ENCODE measurements around the gene ART1. TPM values are rescaled to one million over a fixed set of nuclear protein-coding genes. Genes with fewer than 3 reads are reported as not detected.

ART1 gene
- polyA plus RNA-seq, 1 donor (not counting 4 experiments of a cell fraction or from before 2014, with no cell fraction given): not detected

DNA sequence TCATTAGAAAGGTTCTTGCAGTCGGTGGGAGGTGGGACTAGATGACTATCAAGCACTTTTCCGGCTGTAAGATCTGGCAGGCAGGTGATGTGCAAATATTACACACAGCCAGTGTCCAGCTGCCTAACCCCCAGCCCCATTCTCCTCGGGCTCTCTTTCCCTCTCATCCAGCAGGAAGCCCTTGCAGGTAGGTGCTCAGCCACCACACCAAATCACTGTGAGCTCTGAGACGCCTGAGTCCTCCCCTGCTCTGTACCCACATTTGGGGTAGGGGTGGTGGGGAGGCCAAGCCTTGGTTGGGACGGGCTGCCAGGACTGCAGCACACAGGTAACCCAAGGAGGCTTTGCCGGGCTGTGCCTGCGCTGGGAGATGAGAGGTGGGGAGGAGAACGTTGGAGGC lies 3.7 kb upstream of the ART1 start:
- Histone ChIP-seq H3K4me2 (ENCODE audit: control insufficient read depth, extremely low read depth, insufficient read depth, low read depth, low read length) (no peak overlapping the region), H3K27me3 (ENCODE audit: control insufficient read depth, extremely low read depth, insufficient read depth, low read length) (peaks cover 15% of the 10 kb centered on the region), H3K9me3 (ENCODE audit: control insufficient read depth, low read depth, low read length) (no peaks in the 10 kb centered on the region), H3K27ac (ENCODE audit: control insufficient read depth, insufficient read depth, low read length) (no peak overlapping the region), H3K79me2 (ENCODE audit: control insufficient read depth, insufficient read depth, low read length) (no peaks in the 10 kb centered on the region), H3K9me1 (ENCODE audit: control insufficient read depth, extremely low read depth, insufficient read depth, low read length) (no peaks in the 10 kb centered on the region), H3K9ac (ENCODE audit: control insufficient read depth, extremely low read depth, insufficient read depth, low read length) (no peak overlapping the region), H2AFZ (ENCODE audit: control insufficient read depth, low read length) (no peak overlapping the region), H3K36me3 (ENCODE audit: control insufficient read depth in 2 of 2, extremely low read depth in 1 of 2, insufficient read depth in 2 of 2, low read length in 2 of 2) (no peaks in the 10 kb centered on the region), H4K20me1 (ENCODE audit: control insufficient read depth, extremely low read depth, insufficient read depth, low read length) (peaks cover 2% of the 10 kb centered on the region), H3K4me3 (ENCODE audit: control insufficient read depth in 2 of 3, extremely low read depth in 1 of 3, insufficient read depth in 2 of 3, low read depth in 1 of 3, low read length in 3 of 3) (no peak overlapping the region), H3K4me1 (ENCODE audit: control insufficient read depth, extremely low read depth, insufficient read depth, low read length) (peaks cover 3% of the 10 kb centered on the region)
- DNase-seq (ENCODE audit: low read depth, low spot score) (no peak), FAIRE-seq (no peak)
- dilution Hi-C loops (cut with MboI; ENCODE audit: extremely low pct_ligation_motif_present, low sequenced_read_pairs): no loop called here
- TF ChIP-seq EZH2 (IDR thresholded peaks at IDR 0.05; ENCODE audit: low read length): no peak
- TF ChIP-seq, protein P1, sequence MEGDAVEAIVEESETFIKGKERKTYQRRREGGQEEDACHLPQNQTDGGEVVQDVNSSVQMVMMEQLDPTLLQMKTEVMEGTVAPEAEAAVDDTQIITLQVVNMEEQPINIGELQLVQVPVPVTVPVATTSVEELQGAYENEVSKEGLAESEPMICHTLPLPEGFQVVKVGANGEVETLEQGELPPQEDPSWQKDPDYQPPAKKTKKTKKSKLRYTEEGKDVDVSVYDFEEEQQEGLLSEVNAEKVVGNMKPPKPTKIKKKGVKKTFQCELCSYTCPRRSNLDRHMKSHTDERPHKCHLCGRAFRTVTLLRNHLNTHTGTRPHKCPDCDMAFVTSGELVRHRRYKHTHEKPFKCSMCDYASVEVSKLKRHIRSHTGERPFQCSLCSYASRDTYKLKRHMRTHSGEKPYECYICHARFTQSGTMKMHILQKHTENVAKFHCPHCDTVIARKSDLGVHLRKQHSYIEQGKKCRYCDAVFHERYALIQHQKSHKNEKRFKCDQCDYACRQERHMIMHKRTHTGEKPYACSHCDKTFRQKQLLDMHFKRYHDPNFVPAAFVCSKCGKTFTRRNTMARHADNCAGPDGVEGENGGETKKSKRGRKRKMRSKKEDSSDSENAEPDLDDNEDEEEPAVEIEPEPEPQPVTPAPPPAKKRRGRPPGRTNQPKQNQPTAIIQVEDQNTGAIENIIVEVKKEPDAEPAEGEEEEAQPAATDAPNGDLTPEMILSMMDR (optimal IDR thresholded peaks at IDR 0.05 in 1 of 3, IDR thresholded peaks at IDR 0.05 in 1 of 3, conservative IDR thresholded peaks at IDR 0.05 in 1 of 3; ENCODE audit: extremely low read depth in 1 of 3, insufficient read depth in 2 of 3, low read length in 3 of 3): no peak

DNA sequence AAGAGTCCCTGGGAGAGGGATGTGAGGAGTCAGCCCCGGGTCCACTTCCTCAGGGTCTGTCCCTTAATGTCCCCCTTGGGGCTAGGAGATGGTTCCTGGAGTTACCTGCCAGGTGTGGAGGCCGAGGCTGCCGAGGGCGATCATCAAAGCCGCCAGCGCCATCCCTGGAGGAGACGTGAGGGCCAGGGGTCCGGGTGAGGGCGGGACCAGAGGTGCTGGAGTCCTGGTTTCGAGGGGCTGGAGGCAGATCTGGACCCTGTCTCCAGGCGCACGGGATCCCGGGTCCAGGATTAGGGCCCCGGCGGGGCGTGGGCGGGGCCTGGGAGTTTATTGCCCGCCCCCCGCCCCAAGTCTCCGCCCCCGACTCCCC lies 3.2 kb upstream of the ART1 start, which contains the start of gene ART5:
Gene ART5 (minus strand): TSS at position 292 of the 370 bp plus-strand sequence. CDS start 130 bp downstream, at position 162.
- TF ChIP-seq, protein P1 (optimal IDR thresholded peaks at IDR 0.05 in 1 of 3, IDR thresholded peaks at IDR 0.05 in 1 of 3, conservative IDR thresholded peaks at IDR 0.05 in 1 of 3; ENCODE audit: extremely low read depth in 1 of 3, insufficient read depth in 2 of 3, low read length in 3 of 3): no peak
- TF ChIP-seq EZH2 (IDR thresholded peaks at IDR 0.05; ENCODE audit: low read length): no peak
- Histone ChIP-seq H3K9ac (ENCODE audit: control insufficient read depth, extremely low read depth, insufficient read depth, low read length) (peak within 1 kb of the TSS; percentile 60), H3K4me3 (ENCODE audit: control insufficient read depth in 2 of 3, extremely low read depth in 1 of 3, insufficient read depth in 2 of 3, low read depth in 1 of 3, low read length in 3 of 3) (peak within 1 kb of the TSS; percentile 31 to 60 (median 60)), H3K27ac (ENCODE audit: control insufficient read depth, insufficient read depth, low read length) (no peak within 1 kb of the TSS), H3K9me3 (ENCODE audit: control insufficient read depth, low read depth, low read length) (no peaks in the 10 kb centered on the region), H3K36me3 (ENCODE audit: control insufficient read depth in 2 of 2, extremely low read depth in 1 of 2, insufficient read depth in 2 of 2, low read length in 2 of 2) (no peaks in the 10 kb centered on the region), H3K9me1 (ENCODE audit: control insufficient read depth, extremely low read depth, insufficient read depth, low read length) (no peaks in the 10 kb centered on the region), H3K27me3 (ENCODE audit: control insufficient read depth, extremely low read depth, insufficient read depth, low read length) (peaks cover 15% of the 10 kb centered on the region), H3K4me1 (ENCODE audit: control insufficient read depth, extremely low read depth, insufficient read depth, low read length) (peaks cover 3% of the 10 kb centered on the region), H3K4me2 (ENCODE audit: control insufficient read depth, extremely low read depth, insufficient read depth, low read depth, low read length) (peak within 1 kb of the TSS; percentile 82), H4K20me1 (ENCODE audit: control insufficient read depth, extremely low read depth, insufficient read depth, low read length) (peaks cover 2% of the 10 kb centered on the region), H2AFZ (ENCODE audit: control insufficient read depth, low read length) (peak within 1 kb of the TSS; percentile 65), H3K79me2 (ENCODE audit: control insufficient read depth, insufficient read depth, low read length) (no peaks in the 10 kb centered on the region)
- dilution Hi-C loops (cut with MboI; ENCODE audit: extremely low pct_ligation_motif_present, low sequenced_read_pairs): no loop called here
- DNase-seq (ENCODE audit: low read depth, low spot score): no peak
- no peak for FAIRE-seq
